Gastroesophageal sphincter (tissue), 3 donors: ENCODE measurements around the gene RTN4R.

ENCODE experiments used
- EP300 ChIP-seq: sonication (generic); formaldehyde crosslinking; IDR thresholded peaks from one replicate; pipeline ENCODE4 v1.6.1; 2017; ENCODE audit warnings: antibody characterized with exemption, mild to moderate bottlenecking
- POLR2A ChIP-seq, 2 donors: fragments of 450-650 bp; IDR thresholded peaks; one replicate each; pipeline ENCODE4 v1.6.1; 2017; ENCODE audit warnings: antibody characterized with exemption in 2 of 2, mild to moderate bottlenecking in 2 of 2, moderate library complexity in 1 of 2
- TF ChIP-seq, protein P1 (sequence below), 4 experiments: fragments of 200-600 bp in 2 of 4; fragments of 450-650 bp in 2 of 4; sonication (generic) in 1 of 4; IDR thresholded peaks; one replicate each; pipeline ENCODE4 v1.5.1; 2017 to 2019; ENCODE audit warnings: antibody characterized with exemption in 4 of 4, mild to moderate bottlenecking in 2 of 4, moderate library complexity in 2 of 4

DNA sequence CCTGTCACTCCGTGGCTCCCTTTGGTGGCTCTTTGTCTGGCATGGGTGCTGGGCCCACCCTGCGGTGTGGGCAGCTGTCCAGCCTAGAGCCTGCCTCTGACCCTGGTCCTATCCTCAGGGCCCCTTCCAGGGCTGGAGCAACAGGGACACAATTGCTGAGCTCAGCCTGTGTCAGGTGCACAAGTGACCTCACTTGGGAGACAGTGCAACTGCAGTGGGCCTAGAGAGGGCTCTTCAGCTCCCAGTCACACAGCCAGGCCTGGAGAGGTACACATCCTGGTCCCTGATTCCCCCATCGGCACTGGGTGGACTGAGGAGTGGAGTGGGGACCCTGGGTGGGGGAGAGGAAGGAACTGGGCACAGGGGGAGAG, 43.9 kb downstream of the RTN4R start:
- TF ChIP-seq EP300 (no peak), POLR2A (IDR thresholded peaks at IDR 0.05) (no peak)
- TF ChIP-seq, protein P1, sequence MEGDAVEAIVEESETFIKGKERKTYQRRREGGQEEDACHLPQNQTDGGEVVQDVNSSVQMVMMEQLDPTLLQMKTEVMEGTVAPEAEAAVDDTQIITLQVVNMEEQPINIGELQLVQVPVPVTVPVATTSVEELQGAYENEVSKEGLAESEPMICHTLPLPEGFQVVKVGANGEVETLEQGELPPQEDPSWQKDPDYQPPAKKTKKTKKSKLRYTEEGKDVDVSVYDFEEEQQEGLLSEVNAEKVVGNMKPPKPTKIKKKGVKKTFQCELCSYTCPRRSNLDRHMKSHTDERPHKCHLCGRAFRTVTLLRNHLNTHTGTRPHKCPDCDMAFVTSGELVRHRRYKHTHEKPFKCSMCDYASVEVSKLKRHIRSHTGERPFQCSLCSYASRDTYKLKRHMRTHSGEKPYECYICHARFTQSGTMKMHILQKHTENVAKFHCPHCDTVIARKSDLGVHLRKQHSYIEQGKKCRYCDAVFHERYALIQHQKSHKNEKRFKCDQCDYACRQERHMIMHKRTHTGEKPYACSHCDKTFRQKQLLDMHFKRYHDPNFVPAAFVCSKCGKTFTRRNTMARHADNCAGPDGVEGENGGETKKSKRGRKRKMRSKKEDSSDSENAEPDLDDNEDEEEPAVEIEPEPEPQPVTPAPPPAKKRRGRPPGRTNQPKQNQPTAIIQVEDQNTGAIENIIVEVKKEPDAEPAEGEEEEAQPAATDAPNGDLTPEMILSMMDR (IDR thresholded peaks at IDR 0.05), result no peak
